ENCODE data around the gene PTPN12.
"Not testable (repeated sequence)": the region's sequence is repeated elsewhere in the genome, so short reads cannot be mapped to it uniquely, and the experiment has no call there.

Gene PTPN12

GRCh38 chr7:77538281-77539212, 1.5 kb downstream of the PTPN12 start:
- peak; percentile 90 for DNase-seq

DNA sequence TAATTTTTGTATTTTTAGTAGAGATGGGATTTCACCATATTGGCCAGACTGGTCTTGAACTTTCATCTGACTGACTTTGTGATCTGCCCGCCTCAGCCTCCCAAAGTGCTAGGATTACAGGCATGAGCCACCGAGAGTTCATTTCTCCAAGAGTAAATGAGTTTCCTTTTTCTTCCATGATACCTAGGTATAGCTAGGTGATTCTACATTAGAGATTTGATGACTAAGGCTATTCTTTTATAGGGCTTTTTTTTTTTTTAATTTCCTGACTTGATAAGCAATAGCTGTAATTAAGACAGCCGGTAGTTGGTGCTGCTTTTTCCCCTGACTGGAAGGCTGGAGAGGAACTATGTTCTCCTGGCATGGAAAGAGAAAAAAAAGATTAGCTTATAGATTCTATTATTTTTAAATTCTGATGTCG, 3.3 kb downstream of the PTPN12 start:
- no peak for DNase-seq

GRCh38 chr7:77540993-77541392, 3.9 kb downstream of the PTPN12 start:
- not testable (repeated sequence) for DNase-seq

DNA sequence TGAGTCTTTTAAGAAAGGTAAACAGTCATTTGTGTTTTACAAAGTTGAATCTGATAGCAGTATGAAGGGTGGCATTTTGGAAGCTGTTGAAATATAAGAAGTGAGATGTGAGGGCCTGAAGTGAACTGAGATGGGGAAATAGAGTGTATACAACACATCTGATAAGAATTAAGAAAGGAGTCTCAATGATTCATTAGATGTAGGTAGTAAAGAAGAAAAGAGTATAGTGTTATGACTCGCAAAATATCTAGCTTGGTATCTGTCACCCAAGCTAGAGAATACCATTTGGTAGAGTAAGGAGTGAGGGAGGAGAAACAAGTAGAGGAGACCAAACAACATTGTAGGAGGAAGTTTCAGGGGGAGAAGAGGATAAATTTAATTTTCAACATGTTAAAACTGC, 5.3 kb downstream of the PTPN12 start:
- no peak for DNase-seq

DNA sequence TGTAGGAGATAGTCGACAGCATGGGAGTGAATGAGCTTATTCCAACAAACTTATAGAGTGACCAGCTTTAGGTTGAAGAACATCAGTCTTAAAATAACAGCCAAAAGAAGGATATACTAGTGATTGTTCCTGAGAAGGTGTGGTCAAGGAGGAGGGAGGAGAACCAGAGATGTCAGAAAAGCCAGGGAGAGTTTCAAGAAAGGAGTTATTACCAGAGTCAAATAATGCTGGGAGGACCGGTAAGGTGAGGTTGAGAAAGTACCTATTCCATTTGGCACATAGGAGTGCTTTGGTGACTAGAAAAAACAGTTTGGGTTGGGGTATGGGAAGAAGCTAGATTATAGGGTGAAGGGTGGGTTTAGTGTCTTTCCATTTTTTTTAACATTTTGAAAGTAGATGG, 5.8 kb downstream of the PTPN12 start:
- DNase-seq = no peak

DNA sequence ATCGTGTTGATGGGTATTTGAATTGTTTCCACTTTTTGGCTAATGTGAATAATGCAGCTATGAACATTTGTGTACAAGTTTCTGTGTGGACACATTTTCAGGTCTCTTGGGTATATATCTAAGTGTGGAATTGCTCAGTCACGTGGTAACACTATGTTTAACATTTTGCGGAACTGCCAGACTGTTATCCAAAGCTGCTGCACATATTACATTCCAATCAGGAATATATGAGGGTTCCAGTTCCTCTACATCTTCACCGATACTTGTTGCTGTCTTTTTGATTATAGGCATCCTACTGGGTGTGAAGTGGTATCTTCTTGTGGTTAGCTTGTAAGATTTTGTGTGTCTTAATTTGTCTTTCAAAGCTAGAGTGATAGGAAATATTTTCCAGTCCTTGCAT, 6.8 kb downstream of the PTPN12 start:
- no peak for DNase-seq

- DNase-seq = no peak
Observed at GRCh38 chr7:77544518-77544917, 7.4 kb downstream of the PTPN12 start.

GRCh38 chr7:77548206-77548605, 11.1 kb downstream of the PTPN12 start:
- DNase-seq = no peak

DNA sequence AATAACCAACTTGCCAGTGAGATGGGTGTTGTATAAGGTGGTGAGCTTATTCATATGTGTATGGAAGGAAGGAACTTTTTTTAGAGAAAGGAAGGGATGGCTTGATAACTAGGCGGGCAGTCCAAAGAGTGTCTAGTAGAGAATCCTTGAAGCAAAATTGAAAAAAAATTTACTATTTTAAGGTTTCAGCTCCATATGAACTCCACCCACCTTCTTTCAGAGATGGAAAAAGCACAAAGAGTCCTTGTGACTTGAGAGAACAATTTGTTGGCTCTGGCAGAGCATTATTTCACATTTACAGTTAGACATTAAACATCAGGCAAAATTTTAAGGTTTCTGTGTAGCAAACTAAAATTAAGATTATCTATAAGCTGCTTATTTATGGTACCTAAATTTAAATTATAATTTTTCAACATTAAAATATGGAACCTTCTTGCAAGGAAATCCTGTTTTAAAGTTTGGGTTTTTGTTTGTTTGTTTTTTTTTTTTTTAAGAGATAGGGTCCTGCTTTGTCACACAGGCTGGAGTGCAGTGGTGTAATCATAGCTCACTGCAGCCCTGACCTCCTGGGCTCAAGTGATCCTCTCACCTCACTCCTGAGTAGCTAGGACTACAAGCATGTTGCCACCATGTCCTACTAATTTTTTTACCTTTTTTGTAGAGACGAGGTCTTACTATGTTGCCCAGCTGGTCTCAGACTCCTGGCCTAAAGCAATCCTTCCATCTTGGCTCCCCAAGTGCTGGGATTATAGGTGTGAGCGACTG, 12.2 kb downstream of the PTPN12 start:
- DNase-seq = no peak

- no peak for DNase-seq
Observed at GRCh38 chr7:77550586-77550985, 13.5 kb downstream of the PTPN12 start.

DNA sequence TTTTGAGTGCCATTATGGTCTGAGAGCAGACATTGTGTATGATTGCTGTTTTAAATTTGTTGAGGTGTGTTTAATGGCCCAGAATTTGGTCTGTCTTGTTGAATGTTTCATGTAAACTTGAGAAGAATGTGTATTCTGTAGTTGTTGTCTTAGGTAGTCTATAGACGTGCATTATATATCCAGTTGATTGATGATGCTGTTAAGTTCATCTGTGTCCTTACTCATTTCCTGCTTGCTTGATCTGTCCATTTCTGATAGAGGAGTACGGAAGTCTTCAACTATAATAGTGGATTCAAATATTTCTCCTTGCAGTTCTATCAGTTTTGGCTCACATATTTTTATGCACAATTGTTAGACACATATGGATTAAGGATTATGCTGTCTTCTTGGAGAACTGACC, 16.0 kb downstream of the PTPN12 start:
- DNase-seq = no peak

DNA sequence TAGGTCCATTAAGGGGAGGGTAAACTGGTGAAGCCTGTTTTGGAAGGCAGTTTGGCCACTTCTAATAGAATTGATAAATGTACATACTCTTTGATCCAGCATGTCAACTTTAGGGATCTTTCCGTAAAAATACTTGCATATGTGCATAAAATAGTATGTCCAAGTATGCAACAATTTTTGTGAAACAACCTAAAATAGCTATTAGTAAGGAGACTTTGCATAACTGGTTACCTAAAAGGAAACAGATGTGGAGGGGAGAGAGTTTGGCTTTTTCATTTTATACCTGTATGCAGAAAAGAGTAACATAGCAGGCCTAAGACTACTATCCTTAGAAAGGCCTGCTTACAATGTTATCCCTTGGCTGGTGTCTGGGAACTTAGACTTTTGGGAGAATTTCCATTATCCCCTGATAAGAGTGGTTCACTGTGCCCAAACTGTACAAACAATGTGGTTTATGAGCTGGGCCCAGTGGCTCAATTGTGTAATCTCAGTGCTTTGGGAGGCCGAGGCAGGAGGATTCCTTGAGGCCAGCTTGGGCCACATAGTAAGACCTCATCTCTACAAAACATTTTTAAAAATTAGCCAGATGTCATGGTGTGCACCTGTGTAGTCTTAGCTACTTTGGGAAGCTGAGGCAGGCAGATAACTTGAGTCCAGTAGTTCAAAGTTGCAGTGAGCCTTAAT, 21.3 kb downstream of the PTPN12 start:
- DNase-seq = no peak

GRCh38 chr7:77561352-77561751, 24.3 kb downstream of the PTPN12 start:
- no peak for DNase-seq

- DNase-seq = no peak
Observed at GRCh38 chr7:77563275-77563674, 26.2 kb downstream of the PTPN12 start.

GRCh38 chr7:77565917-77566316, 28.8 kb downstream of the PTPN12 start:
- no peak for DNase-seq

DNA sequence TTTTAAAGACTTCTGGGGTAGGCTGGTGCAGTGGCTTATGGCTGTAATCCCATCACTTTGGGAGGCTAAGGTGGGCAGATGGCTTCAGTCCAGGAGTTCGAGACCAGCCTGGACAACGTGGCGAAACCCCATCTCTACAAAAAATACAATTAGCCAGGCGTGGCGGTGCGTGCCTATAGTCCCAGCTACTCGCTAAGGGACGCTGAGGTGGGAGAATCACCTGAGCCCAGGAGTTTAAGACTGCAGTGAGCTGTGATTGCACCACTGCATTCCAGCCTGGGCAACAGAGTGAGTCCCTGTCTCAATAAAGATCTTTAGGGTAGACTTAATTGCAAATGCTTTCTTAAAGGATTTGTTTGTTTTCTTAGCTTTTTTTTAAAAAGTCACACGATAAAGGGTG, 29.3 kb downstream of the PTPN12 start:
- DNase-seq = no peak

GRCh38 chr7:77569514-77570232, 32.6 kb downstream of the PTPN12 start:
- DNase-seq = no peak

- no peak for DNase-seq
Observed at GRCh38 chr7:77570330-77571011, 33.4 kb downstream of the PTPN12 start.

DNA sequence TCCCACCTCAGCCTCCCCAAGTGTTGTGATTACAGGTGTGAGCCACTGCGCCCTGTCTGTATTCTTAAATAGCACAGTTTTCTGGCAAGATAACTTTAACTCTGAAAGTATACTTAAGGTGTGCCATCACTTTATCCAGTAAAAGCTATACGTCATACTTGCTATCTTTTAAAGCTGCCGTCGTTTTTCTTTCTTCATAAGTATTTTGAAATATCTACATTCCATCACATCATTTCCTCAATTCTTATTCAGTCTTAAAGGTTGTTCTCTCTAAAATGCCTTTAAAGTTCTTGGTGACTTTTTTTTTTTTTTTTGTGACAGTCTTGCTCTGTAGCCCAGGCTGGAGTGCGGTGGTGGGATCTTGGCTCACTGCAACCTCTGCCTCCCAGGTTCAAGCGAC, 34.7 kb downstream of the PTPN12 start:
- DNase-seq = no peak

GRCh38 chr7:77575187-77575586, 38.1 kb downstream of the PTPN12 start:
- no peak for DNase-seq

DNA sequence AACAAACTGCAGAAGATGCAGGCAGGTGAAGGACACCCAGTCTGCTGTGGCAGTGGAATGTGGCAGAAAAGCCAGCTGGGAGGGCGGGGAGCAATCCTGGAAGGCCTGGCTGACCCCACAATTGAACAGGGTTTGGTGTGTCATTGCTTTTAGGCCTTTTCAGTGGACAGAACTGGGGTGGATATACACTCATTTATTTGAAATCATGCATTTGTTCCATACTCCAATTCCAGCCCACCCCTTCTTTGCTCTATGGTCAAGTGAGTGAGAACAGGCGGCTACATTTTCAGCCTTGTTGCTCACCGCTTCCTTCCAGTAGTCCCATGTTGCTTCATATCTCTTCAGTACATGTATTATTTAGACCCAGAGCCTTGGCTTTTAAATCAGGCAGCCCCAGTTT, 39.8 kb downstream of the PTPN12 start:
- DNase-seq = no peak

- DNase-seq = no peak
Observed at GRCh38 chr7:77579797-77580196, 42.7 kb downstream of the PTPN12 start.

Measured in femur (tissue), 1 donor.